ENCODE results near the gene TGFBR3L. TPM values are rescaled to one million over a fixed set of nuclear protein-coding genes. Genes with fewer than 3 reads are reported as not detected.
A peak's percentile ranks its signal among the peaks of the same experiment; 100 is the strongest.

The TGFBR3L gene
- total and polyA plus RNA-seq, 2 of the 13 experiments (the other 11 are each of a cell fraction or from before 2014, with no cell fraction given), result 0.20 to 1.0 TPM

GRCh38 chr19:7918615-7919421 is 4.2 kb downstream of the TGFBR3L start (continued):
- TF ChIP-seq ZHX1 (CRISPR knock-in tag; IDR thresholded peaks at IDR 0.05; ENCODE audit: low read depth) (peak; percentile 69; the same call in 1 of the 2 replicates), TFDP1 (CRISPR knock-in tag; IDR thresholded peaks at IDR 0.05; ENCODE audit: borderline replicate concordance) (peak; percentile 23; the same call in 1 of the 2 replicates), ZFP90 (CRISPR knock-in tag; IDR thresholded peaks at IDR 0.05; ENCODE audit: borderline replicate concordance) (0 out of 2 replicates have a peak, but pooled peaks have one; percentile 16), GATAD2A (CRISPR knock-in tag; IDR thresholded peaks at IDR 0.05) (no peak; the same call in 1 of the 2 replicates), AKAP8 (CRISPR knock-in tag; IDR thresholded peaks at IDR 0.05) (peak; percentile 77), CEBPB (IDR thresholded peaks at IDR 0.05; ENCODE audit: borderline replicate concordance, low read depth, low read length) (no peak), ZNF766 (CRISPR knock-in tag; IDR thresholded peaks at IDR 0.05; ENCODE audit: borderline replicate concordance) (peak; percentile 100), HNF1A (IDR thresholded peaks at IDR 0.05; ENCODE audit: low read depth) (no peak), HNF1A (CRISPR knock-in tag; IDR thresholded peaks at IDR 0.05; ENCODE audit: borderline replicate concordance) (peak; percentile 39; the same call in 1 of the 2 replicates), SRY (CRISPR knock-in tag; IDR thresholded peaks at IDR 0.05) (no peak), NR0B2 (CRISPR knock-in tag; IDR thresholded peaks at IDR 0.05) (no peak), DR1 (CRISPR knock-in tag; IDR thresholded peaks at IDR 0.05) (peak; percentile 75; the same call in 1 of the 2 replicates), FOXO1 (CRISPR knock-in tag; IDR thresholded peaks at IDR 0.05) (no peak), ATF4 (CRISPR knock-in tag; IDR thresholded peaks at IDR 0.05) (no peak), PITX1 (CRISPR knock-in tag; IDR thresholded peaks at IDR 0.05) (no peak), TCF7L2 (IDR thresholded peaks at IDR 0.05; ENCODE audit: low read depth, low read length) (no peak), ZMYM3 (CRISPR knock-in tag; IDR thresholded peaks at IDR 0.05) (peak; percentile 83), DDIT3 (CRISPR knock-in tag; IDR thresholded peaks at IDR 0.05) (no peak), RBM39 (IDR thresholded peaks at IDR 0.05; ENCODE audit: low read depth, low read length, poor library complexity, severe bottlenecking) (peak; percentile 75)

Data from HepG2 (cell line).